ACC112 (cell line): Measurements from ENCODE around the gene BPIFA1.

Experiments
- H2AFZ ChIP-seq: fragments of 200-600 bp; sonication (generic); one replicate; pipeline ENCODE4 v1.6.0; 2017; ENCODE audit warnings: antibody characterized with exemption, low read length; ENCODE audit not compliant: unreplicated experiment
- H3K27ac ChIP-seq: fragments of 200-600 bp; sonication (generic); 2 replicates; pipeline ENCODE4 v1.5.1; 2014; ENCODE audit warnings: low read depth, mild to moderate bottlenecking, antibody characterized with exemption, low read length, moderate library complexity
- H3K27me3 ChIP-seq: fragments of 200-600 bp; sonication (generic); 2 replicates; pipeline ENCODE4 v1.6.1; 2014; ENCODE audit warnings: mild to moderate bottlenecking, antibody characterized with exemption, low read length, moderate library complexity, mixed read lengths; ENCODE audit not compliant: insufficient read depth
- H3K36me3 ChIP-seq: fragments of 200-600 bp; sonication (generic); 2 replicates; pipeline ENCODE4 v1.6.1; 2016; ENCODE audit warnings: mild to moderate bottlenecking, antibody characterized with exemption, low read length, moderate library complexity, mixed read lengths; ENCODE audit not compliant: insufficient read depth
- H3K4me1 ChIP-seq: fragments of 200-600 bp; sonication (generic); one replicate; pipeline ENCODE4 v1.6.1; 2016; ENCODE audit warnings: low read length, mixed read lengths; ENCODE audit not compliant: insufficient read depth, unreplicated experiment, control insufficient read depth
- H3K4me3 ChIP-seq: fragments of 200-600 bp; sonication (generic); 2 replicates; pipeline ENCODE4 v1.5.1; 2014; ENCODE audit warnings: mild to moderate bottlenecking, low read depth, low read length
- H3K79me2 ChIP-seq: fragments of 200-600 bp; sonication (generic); one replicate; pipeline ENCODE4 v1.6.0; 2016; ENCODE audit warnings: low read length; ENCODE audit not compliant: control insufficient read depth, unreplicated experiment, insufficient read depth

Gene BPIFA1

DNA sequence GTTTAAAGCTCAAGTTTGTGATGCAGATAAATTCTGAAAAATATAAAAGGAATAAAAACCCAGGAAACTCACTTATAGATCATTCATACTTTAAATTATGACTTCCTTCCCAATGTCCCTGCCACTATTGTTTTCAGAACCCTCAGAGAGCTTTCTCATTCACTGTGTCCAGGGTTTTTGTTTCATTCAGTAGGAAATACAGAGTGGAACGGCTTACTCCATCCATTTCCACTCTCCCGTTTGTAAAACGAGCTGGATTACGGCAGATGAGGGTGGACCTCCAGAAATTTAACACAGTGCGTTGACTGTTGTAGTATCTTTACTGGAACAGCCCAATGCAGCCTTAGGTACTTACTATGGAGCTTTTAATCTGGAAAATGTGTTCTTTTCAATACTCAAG is 23.6 kb downstream of the BPIFA1 start:
- Histone ChIP-seq H3K27me3 (peaks cover 16% of the 10 kb centered on the region; the same call in 1 of the 2 replicates), H3K27ac (no peak overlapping the region), H3K79me2 (no peaks in the 10 kb centered on the region), H3K4me1 (peaks cover 10% of the 10 kb centered on the region), H3K36me3 (no peaks in the 10 kb centered on the region), H3K4me3 (no peak overlapping the region), H2AFZ (no peak overlapping the region)

DNA sequence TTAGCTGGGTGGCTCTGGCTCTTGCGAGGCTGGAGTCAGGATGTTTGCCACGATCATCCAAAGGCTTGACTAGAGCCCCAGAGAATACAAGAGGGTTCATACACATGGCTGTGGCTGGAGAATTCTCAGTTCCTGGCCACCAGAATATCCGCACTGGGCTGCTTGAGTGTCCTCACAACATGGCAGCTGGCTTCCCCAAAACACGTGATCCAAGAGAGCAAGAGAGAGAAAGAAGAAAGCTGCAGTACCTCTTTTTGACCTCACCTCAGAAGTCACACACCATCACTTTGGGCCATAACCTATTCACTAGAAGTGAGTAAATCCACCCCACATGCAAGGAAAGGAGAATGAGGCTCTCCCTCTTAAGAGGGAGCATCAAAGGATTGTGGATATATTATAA is 25.7 kb downstream of the BPIFA1 start:
- H2AFZ ChIP-seq = peak overlapping the region; percentile 16
- peaks cover 10% of the 10 kb centered on the region for H3K4me1 ChIP-seq
- peaks cover 12% of the 10 kb centered on the region for H3K27me3 ChIP-seq
- H3K36me3 ChIP-seq = no peaks in the 10 kb centered on the region
- H3K27ac ChIP-seq = peak overlapping the region; percentile 33; the same call in 1 of the 2 replicates
- no peaks in the 10 kb centered on the region for H3K79me2 ChIP-seq
- H3K4me3 ChIP-seq = no peak overlapping the region

DNA sequence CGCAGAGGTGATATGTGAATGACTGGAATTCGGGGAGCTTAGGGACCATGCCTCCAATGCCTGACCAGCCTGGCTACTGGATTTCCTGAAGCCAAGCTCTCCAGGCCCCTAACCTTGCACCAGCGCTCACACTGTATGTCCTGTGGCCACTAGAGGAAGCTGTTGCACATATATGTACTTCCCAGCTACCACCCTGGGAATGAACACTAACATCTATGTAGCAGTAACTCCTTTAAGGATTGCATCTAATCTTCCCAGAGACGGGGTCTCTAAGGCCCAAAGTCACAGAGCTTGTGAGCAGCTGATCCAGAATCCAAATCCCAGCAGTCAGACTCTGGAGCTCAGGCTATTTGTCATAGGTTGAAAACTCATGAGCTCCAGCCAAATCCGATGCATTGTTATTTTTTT is 26.9 kb downstream of the BPIFA1 start:
- Histone ChIP-seq H3K36me3 (no peaks in the 10 kb centered on the region), H3K4me1 (peaks cover 10% of the 10 kb centered on the region), H3K79me2 (no peaks in the 10 kb centered on the region), H3K27me3 (peaks cover 20% of the 10 kb centered on the region), H3K27ac (peak overlapping the region; percentile 33), H3K4me3 (no peak overlapping the region; the same call in 1 of the 2 replicates), H2AFZ (peak overlapping the region; percentile 16)

DNA sequence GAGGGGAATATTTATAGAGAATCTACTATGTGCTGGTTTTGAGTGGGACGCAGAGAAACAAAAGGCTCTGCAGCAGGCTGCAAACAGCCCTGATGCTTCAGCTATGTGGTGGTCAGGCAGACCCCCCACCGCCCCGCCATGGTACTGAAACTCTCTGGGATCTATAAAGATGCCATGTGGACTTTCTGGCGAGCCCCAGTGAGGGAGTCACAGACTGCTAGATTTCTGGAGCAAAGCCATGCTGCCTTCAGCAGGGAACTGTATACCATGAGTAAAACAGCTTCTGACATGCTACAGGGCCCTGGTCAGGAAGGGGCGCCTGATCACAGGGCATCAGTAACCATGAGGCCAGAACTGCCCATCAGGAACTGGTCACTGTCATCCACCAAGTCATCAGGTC is 28.0 kb downstream of the BPIFA1 start:
- no peak overlapping the region for H3K27ac ChIP-seq
- H3K27me3 ChIP-seq = peaks cover 24% of the 10 kb centered on the region
- H3K4me3 ChIP-seq = no peak overlapping the region
- no peak overlapping the region for H2AFZ ChIP-seq
- no peaks in the 10 kb centered on the region for H3K79me2 ChIP-seq
- H3K4me1 ChIP-seq = peaks cover 10% of the 10 kb centered on the region
- H3K36me3 ChIP-seq = no peaks in the 10 kb centered on the region

DNA sequence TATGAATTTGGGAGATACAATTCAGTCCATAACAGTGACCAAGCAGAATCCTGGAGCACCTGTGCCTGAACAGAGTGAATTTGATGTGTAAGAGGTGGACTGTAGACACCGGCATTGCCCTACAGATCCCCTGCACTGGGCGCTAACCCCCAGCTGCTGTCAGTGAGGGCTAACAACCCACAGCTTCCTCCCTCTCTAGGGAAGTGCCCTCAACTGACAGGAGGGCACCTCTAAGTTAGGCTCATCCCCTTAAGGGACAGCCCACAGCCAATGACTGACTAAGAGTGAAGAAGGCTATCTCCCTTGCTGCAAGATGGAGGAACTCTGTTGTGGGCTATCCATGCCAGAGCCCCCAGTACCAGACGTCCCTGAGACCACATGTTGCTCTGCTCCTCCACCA is 31.9 kb downstream of the BPIFA1 start:
- no peaks in the 10 kb centered on the region for H3K79me2 ChIP-seq
- no peak overlapping the region for H3K4me3 ChIP-seq
- peaks cover 45% of the 10 kb centered on the region for H3K27me3 ChIP-seq
- H3K4me1 ChIP-seq = peaks cover 4% of the 10 kb centered on the region
- H3K36me3 ChIP-seq = no peaks in the 10 kb centered on the region
- no peak overlapping the region for H2AFZ ChIP-seq
- H3K27ac ChIP-seq = no peak overlapping the region

DNA sequence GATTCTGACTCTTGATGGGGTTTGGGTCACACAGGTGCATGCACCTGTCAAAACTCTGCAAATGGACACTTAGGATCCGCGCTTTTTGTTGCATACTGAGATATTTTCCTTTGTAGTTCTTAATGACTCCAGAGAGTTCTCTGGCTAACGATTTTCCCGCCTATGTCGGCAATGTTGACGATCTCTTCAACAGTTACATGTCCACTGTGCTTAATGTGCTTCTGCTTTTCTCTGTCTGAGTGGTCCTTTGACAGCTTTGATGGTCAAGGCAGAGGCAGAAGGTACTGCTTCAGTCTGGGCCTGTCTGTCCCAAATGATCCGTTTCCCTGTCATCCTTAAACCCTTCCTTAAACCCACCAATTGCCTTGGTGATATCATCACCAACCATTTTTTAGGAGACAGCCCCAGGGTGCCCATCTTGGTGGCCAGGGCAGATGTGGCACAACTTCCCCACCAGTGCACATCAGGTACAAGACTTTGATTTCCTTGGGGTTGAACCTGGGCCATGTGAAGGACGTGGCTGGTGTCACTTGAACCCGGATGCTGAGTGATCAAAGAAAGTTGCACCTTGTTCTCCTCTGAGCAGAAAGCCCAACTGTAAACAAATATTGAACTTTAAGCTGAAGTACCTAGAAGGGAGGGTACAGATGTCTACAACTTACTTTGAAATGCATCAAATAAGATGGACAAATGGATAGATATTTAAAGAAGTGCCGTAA is 36.5 kb downstream of the BPIFA1 start:
- H3K4me3 ChIP-seq = no peak overlapping the region
- H3K27ac ChIP-seq = no peak overlapping the region
- no peak overlapping the region for H2AFZ ChIP-seq
- H3K36me3 ChIP-seq = no peaks in the 10 kb centered on the region
- H3K79me2 ChIP-seq = no peaks in the 10 kb centered on the region
- no peaks in the 10 kb centered on the region for H3K4me1 ChIP-seq
- H3K27me3 ChIP-seq = peaks cover 34% of the 10 kb centered on the region

DNA sequence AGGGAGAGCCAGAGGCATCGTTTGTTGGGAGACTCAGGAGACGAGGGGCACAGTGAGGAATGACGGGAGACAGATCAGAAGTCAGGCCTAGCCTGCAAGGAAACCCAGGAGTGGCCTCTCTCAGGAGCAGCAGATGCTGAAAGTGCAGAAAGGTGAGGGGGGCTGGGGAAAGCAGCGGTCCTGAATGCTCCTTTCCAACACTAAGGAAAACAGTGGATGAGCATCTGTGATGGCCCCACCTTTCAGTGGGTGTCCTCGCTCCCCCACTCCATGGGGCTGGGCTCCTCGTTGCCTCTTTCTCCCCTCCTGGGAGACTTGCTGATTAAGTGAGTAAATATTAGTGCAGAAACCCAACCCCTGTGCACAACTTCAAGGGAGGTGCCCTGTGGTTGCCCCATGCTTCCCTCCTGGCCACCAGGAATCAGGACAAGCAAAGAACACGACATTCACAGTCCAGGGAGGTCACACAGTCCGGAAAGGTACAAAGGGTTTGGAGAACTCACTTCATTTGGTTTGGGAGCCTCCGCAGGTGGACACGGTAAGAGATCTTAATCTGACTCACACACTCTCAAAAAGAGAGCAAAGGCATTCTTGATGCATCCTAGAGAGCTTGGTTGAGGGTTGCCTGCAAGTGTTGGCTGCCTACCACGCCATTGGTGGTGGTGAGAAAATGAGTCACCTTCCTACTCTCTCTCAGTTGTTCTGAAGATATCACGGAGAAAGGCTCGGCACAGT is 37.5 kb downstream of the BPIFA1 start:
- H3K27ac ChIP-seq = no peak overlapping the region
- H3K79me2 ChIP-seq = no peaks in the 10 kb centered on the region
- peaks cover 30% of the 10 kb centered on the region for H3K27me3 ChIP-seq
- H3K4me1 ChIP-seq = no peaks in the 10 kb centered on the region
- no peak overlapping the region for H3K4me3 ChIP-seq
- no peaks in the 10 kb centered on the region for H3K36me3 ChIP-seq
- no peak overlapping the region for H2AFZ ChIP-seq

DNA sequence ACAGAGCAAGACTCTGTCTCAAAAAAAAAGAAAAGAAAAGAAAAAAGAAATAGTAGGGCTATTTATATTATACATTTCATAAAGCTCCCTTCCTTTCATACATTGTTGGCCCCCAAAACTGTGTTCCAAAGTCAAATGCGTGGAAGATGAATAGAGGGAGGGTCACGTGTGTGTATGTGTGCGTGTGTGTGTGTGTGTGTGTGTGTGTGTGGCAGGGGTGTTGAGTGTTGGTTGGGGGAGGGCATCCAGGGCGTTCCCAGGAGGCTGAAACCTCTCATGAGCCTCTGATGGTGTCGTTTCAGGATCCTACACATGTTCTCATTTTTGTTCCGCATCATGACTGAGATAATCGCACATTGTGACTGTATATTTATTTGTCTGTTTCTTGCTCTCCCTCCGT is 39.4 kb downstream of the BPIFA1 start:
- Histone ChIP-seq H3K27ac (no peak overlapping the region), H3K79me2 (no peaks in the 10 kb centered on the region), H3K36me3 (no peaks in the 10 kb centered on the region), H3K4me3 (no peak overlapping the region), H3K27me3 (peaks cover 39% of the 10 kb centered on the region), H3K4me1 (no peaks in the 10 kb centered on the region), H2AFZ (no peak overlapping the region)

DNA sequence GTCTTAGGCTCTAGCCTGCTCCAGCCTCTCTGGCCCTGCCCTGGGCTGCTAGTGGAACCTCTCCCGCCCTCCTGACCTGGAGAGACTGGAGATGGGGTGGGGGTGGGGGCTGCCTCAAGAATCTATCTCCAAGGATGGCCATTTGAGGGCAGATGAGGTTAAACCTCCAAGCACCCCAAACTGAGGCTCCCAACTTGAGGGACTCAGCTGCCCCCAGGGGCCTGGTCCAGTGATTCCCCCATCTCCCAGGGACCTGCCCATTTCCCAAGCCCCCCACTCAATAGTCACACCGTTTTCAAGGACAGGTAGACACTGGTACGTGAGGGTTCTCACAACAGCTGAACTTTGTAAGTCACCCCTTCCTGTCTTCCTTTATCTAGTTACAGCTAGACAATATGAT is 40.1 kb downstream of the BPIFA1 start:
- Histone ChIP-seq H3K4me3 (no peak overlapping the region), H3K79me2 (no peaks in the 10 kb centered on the region), H3K27me3 (peaks cover 35% of the 10 kb centered on the region), H2AFZ (no peak overlapping the region), H3K27ac (no peak overlapping the region), H3K4me1 (no peaks in the 10 kb centered on the region), H3K36me3 (no peaks in the 10 kb centered on the region)

DNA sequence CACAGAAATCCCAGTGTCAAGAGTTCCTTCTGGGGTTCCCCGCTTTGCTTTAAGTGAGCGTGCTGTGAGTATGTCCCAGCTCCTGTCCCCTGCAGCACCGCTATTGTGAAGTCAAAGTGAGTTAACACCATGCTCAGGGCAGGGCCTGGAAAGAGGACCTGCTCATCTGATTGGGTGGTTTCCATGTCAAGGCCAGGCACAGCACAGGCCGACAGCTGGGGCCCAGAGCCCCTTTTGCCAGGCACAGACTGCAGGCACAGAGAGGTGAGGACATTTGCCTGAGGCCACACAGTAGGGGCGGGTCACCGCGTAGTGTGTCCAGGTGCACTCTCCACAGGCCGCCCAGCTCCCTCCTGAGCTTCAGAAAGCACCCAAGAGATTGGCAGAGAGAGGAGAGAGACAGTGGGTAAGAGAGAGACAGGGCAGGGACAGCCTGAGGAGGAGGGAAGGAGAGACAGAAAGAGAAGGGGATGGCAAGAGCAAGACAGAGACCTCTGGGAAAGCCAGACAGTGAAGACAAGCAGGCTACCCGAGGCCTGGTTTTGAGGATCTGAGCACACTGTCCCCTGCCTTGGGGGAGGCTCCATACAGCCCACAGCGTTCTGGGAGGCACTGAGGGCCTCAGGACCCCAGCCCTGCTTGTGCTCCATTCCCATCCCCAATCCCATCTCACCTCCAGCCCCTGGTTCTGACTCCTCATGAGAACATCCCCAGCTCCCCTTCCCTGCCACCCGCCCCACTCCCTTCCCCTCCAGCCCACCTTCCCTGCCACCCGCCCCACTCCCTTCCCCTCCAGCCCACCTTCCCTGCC is 40.7 kb downstream of the BPIFA1 start:
- Histone ChIP-seq H2AFZ (no peak overlapping the region), H3K4me3 (no peak overlapping the region), H3K4me1 (no peaks in the 10 kb centered on the region), H3K36me3 (no peaks in the 10 kb centered on the region), H3K27ac (no peak overlapping the region), H3K79me2 (no peaks in the 10 kb centered on the region), H3K27me3 (peaks cover 33% of the 10 kb centered on the region)
